ENCODE measurements around the gene C4BPA.

Gene C4BPA

GRCh38 chr1:207173396-207173795, 69.4 kb downstream of the C4BPA start:
- DNase-seq (ENCODE audit: low read depth, low spot score) = no peak
- no peak overlapping the region for H3K27ac ChIP-seq

GRCh38 chr1:207174913-207175312, 70.9 kb downstream of the C4BPA start:
- DNase-seq (ENCODE audit: low read depth, low spot score) = no peak
- H3K27ac ChIP-seq = no peak overlapping the region

- DNase-seq (ENCODE audit: low read depth, low spot score) = no peak
- H3K27ac ChIP-seq = no peak overlapping the region
Measured at GRCh38 chr1:207179036-207179435, 75.0 kb downstream of the C4BPA start.

- DNase-seq (ENCODE audit: low read depth, low spot score) = no peak
- no peak overlapping the region for H3K27ac ChIP-seq
Measured at GRCh38 chr1:207181847-207182246, 77.8 kb downstream of the C4BPA start.

- DNase-seq (ENCODE audit: low read depth, low spot score) = no peak
- H3K27ac ChIP-seq = no peak overlapping the region
Measured at GRCh38 chr1:207186503-207186902, 82.5 kb downstream of the C4BPA start.

GRCh38 chr1:207188901-207189300, 84.9 kb downstream of the C4BPA start:
- no peak for DNase-seq (ENCODE audit: low read depth, low spot score)
- no peak overlapping the region for H3K27ac ChIP-seq

- DNase-seq (ENCODE audit: low read depth, low spot score) = no peak
- H3K27ac ChIP-seq = no peak overlapping the region
Measured at GRCh38 chr1:207191061-207191460, 87.0 kb downstream of the C4BPA start.

- no peak for DNase-seq (ENCODE audit: low read depth, low spot score)
- H3K27ac ChIP-seq = no peak overlapping the region
Measured at GRCh38 chr1:207191776-207192175, 87.7 kb downstream of the C4BPA start.

- no peak for DNase-seq (ENCODE audit: low read depth, low spot score)
- no peak overlapping the region for H3K27ac ChIP-seq
Measured at GRCh38 chr1:207194197-207194596, 90.2 kb downstream of the C4BPA start.

Data from epithelial cell of prostate (primary cell).